Liver (tissue), 9 donors: Measurements from ENCODE around the gene RGMA. TPM values are rescaled to one million over a fixed set of nuclear protein-coding genes. Genes with fewer than 3 reads are reported as not detected.

Experiments used
- DNase-seq: peaks from one replicate; pipeline ENCODE4 v3.0.0-alpha.2; 2017; ENCODE audit warnings: low spot score
- H3K27ac ChIP-seq, 2 donors: one replicate each; pipeline ENCODE4 v1.7.0; 2013; ENCODE audit warnings: inconsistent platforms in 2 of 2, low read length in 2 of 2, control low read depth in 1 of 2, low read depth in 1 of 2, mild to moderate bottlenecking in 1 of 2
- H3K27me3 ChIP-seq, 4 donors: one replicate each; pipeline versions ENCODE4 v1.6.1 to v1.7.0; 2013; ENCODE audit warnings: low read length in 3 of 4, inconsistent platforms in 1 of 4, mild to moderate bottlenecking in 1 of 4, moderate library complexity in 1 of 4; ENCODE audit not compliant: control insufficient read depth in 4 of 4, insufficient read depth in 4 of 4
- H3K36me3 ChIP-seq, 4 donors: one replicate each; pipeline versions ENCODE4 v1.6.1 to v1.7.0; 2013; ENCODE audit warnings: low read length in 3 of 4, mild to moderate bottlenecking in 3 of 4, low read depth in 1 of 4, moderate library complexity in 1 of 4; ENCODE audit not compliant: control insufficient read depth in 4 of 4, insufficient read depth in 3 of 4
- H3K4me1 ChIP-seq, 4 donors: one replicate each; pipeline versions ENCODE4 v1.6.1 to v1.7.0; 2013; ENCODE audit warnings: low read length in 3 of 4, mild to moderate bottlenecking in 3 of 4, moderate library complexity in 1 of 4; ENCODE audit not compliant: control insufficient read depth in 4 of 4, insufficient read depth in 4 of 4
- H3K4me3 ChIP-seq, 3 donors: one replicate each; pipeline versions ENCODE4 v1.6.1 to v1.7.0; 2013; ENCODE audit warnings: low read length in 3 of 3, control low read depth in 1 of 3, low read depth in 1 of 3, mild to moderate bottlenecking in 1 of 3
- H3K9ac ChIP-seq, 2 donors: one replicate each; pipeline ENCODE4 v1.7.0; 2013; ENCODE audit warnings: low read length in 2 of 2, mild to moderate bottlenecking in 2 of 2, moderate library complexity in 2 of 2, control low read depth in 1 of 2, low read depth in 1 of 2
- H3K9me3 ChIP-seq, 4 donors: one replicate each; pipeline versions ENCODE4 v1.6.1 to v1.7.0; 2013; ENCODE audit warnings: low read length in 3 of 4; ENCODE audit not compliant: control insufficient read depth in 4 of 4
- EGR1 ChIP-seq, 2 donors: IDR thresholded peaks; 2 replicates each; pipeline ENCODE4 v1.6.1; 2016 to 2018; ENCODE audit warnings: antibody characterized with exemption in 2 of 2, low read depth in 2 of 2
- FOXA1 ChIP-seq: IDR thresholded peaks from 2 replicates; pipeline ENCODE4 v1.6.1; 2016; ENCODE audit warnings: antibody characterized with exemption
- FOXA2 ChIP-seq: IDR thresholded peaks from 2 replicates; pipeline ENCODE4 v1.6.1; 2016; ENCODE audit warnings: antibody characterized with exemption
- GABPA ChIP-seq, 2 donors: IDR thresholded peaks in 1 of 2; conservative IDR thresholded peaks in 1 of 2; 2 replicates each; pipeline ENCODE4 v1.6.1; 2016; ENCODE audit warnings: antibody characterized with exemption in 2 of 2, mild to moderate bottlenecking in 1 of 2, moderate library complexity in 1 of 2
- HNF4G ChIP-seq: IDR thresholded peaks from 2 replicates; pipeline ENCODE4 v1.6.1; 2016; ENCODE audit warnings: antibody characterized with exemption
- JUND ChIP-seq, 2 donors: IDR thresholded peaks; 2 replicates each; pipeline ENCODE4 v1.6.1; 2016; ENCODE audit warnings: antibody characterized with exemption in 2 of 2
- RAD21 ChIP-seq, 2 donors: IDR thresholded peaks; 2 replicates each; pipeline ENCODE4 v1.6.1; 2016; ENCODE audit warnings: antibody characterized with exemption in 2 of 2, mild to moderate bottlenecking in 2 of 2
- RXRA ChIP-seq, 2 donors: IDR thresholded peaks; 2 replicates each; pipeline ENCODE4 v1.6.1; 2017 to 2018; ENCODE audit warnings: antibody characterized with exemption in 2 of 2, mild to moderate bottlenecking in 1 of 2
- TAF1 ChIP-seq: conservative IDR thresholded peaks from 2 replicates; pipeline ENCODE4 v1.6.1; 2016; ENCODE audit warnings: antibody characterized with exemption, mild to moderate bottlenecking
- YY1 ChIP-seq: IDR thresholded peaks from 2 replicates; pipeline ENCODE4 v1.6.1; 2016; ENCODE audit warnings: antibody characterized with exemption, mild to moderate bottlenecking
- WGBS: extraction: QIAGEN DNeasy Blood & Tissue Kit; methylation state at CpG from one replicate; pipeline ENCODE4 v1.1.7; 2013; 5-methylcytosine and 5-hydroxymethylcytosine counted together
- polyA plus RNA-seq, 2 donors: library from polyadenylated mRNA; stranded (reverse) in 1 of 2; unstranded in 1 of 2; fragments of 200-250 nt in 1 of 2; fragments of >200 nt in 1 of 2; fragmentation: Nextera tagmentation in 1 of 2; extraction: Ambion mirVana in 1 of 2; gene quantifications; one replicate each; pipeline versions ENCODE4 v1.2.1 to v1.2.3, GENCODE V29; 2013 to 2015
- total RNA-seq, 2 donors: library from RNA; depleted of rRNA; stranded (reverse); fragments of >200 nt; gene quantifications; one replicate each; pipeline ENCODE4 v1.2.3, GENCODE V29; 2014
- TF ChIP-seq, protein P1 (sequence below): IDR thresholded peaks from 2 replicates; pipeline ENCODE4 v1.6.1; 2016; ENCODE audit warnings: antibody characterized with exemption
- TF ChIP-seq, protein P2 (sequence below): fragments of 150-350 bp; IDR thresholded peaks from 2 replicates; pipeline ENCODE4 v1.5.1; 2017; ENCODE audit warnings: improper control_type of control experiment, low read depth, low read length; ENCODE audit not compliant: missing input control
- TF ChIP-seq, protein P3 (sequence below): IDR thresholded peaks from 2 replicates; pipeline ENCODE4 v1.6.1; 2016; ENCODE audit warnings: antibody characterized with exemption, mild to moderate bottlenecking
- TF ChIP-seq, protein P4 (sequence below): IDR thresholded peaks from 2 replicates; pipeline ENCODE4 v1.6.1; 2016; ENCODE audit warnings: antibody characterized with exemption
- donor health status: healthy.
- donor health status: healthy.
- donor health status: healthy.
- donor health status: healthy.
- donor health status: healthy.

RGMA gene
- total and polyA plus RNA-seq, 4 donors, result 0.15 to 0.33 (median 0.18) TPM; not detected in 1

DNA sequence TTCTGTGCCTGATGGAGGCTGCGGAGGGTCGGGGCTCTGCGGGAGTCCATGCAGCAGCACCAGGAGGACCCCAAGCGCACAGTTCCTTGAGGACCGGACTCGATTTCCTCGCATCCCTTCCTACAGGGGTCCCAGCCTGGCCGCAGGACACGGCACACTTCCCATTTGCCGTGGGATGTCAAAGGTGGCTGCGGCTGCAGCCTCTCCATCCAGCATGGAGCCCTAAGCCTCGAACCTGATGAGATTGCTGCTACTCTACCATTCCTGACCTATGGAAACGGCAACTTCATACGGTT lies 40.6 kb downstream of the RGMA start:
- Histone ChIP-seq H3K27me3 (no peaks in the 10 kb centered on the region), H3K9me3 (peaks cover 0 to 4% (median 2%) of the 10 kb centered on the region in 4 donors), H3K36me3 (no peaks in the 10 kb centered on the region), H3K4me3 (no peak overlapping the region), H3K27ac (no peak overlapping the region), H3K4me1 (no peaks in the 10 kb centered on the region), H3K9ac (no peak overlapping the region)
- DNase-seq, result no peak
- TF ChIP-seq FOXA2 (no peak), GABPA (IDR thresholded peaks at IDR 0.05 in 1 of 2, conservative IDR thresholded peaks at IDR 0.05 in 1 of 2) (no peak), RXRA (IDR thresholded peaks at IDR 0.05) (no peak), EGR1 (IDR thresholded peaks at IDR 0.05; ENCODE audit: low read depth in 2 of 2) (no peak), FOXA1 (no peak), RAD21 (IDR thresholded peaks at IDR 0.05) (no peak), TAF1 (no peak), HNF4G (no peak), YY1 (no peak), JUND (IDR thresholded peaks at IDR 0.05) (no peak)
- TF ChIP-seq, protein P1, sequence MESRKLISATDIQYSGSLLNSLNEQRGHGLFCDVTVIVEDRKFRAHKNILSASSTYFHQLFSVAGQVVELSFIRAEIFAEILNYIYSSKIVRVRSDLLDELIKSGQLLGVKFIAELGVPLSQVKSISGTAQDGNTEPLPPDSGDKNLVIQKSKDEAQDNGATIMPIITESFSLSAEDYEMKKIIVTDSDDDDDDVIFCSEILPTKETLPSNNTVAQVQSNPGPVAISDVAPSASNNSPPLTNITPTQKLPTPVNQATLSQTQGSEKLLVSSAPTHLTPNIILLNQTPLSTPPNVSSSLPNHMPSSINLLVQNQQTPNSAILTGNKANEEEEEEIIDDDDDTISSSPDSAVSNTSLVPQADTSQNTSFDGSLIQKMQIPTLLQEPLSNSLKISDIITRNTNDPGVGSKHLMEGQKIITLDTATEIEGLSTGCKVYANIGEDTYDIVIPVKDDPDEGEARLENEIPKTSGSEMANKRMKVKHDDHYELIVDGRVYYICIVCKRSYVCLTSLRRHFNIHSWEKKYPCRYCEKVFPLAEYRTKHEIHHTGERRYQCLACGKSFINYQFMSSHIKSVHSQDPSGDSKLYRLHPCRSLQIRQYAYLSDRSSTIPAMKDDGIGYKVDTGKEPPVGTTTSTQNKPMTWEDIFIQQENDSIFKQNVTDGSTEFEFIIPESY, result no peak
- TF ChIP-seq, protein P2, sequence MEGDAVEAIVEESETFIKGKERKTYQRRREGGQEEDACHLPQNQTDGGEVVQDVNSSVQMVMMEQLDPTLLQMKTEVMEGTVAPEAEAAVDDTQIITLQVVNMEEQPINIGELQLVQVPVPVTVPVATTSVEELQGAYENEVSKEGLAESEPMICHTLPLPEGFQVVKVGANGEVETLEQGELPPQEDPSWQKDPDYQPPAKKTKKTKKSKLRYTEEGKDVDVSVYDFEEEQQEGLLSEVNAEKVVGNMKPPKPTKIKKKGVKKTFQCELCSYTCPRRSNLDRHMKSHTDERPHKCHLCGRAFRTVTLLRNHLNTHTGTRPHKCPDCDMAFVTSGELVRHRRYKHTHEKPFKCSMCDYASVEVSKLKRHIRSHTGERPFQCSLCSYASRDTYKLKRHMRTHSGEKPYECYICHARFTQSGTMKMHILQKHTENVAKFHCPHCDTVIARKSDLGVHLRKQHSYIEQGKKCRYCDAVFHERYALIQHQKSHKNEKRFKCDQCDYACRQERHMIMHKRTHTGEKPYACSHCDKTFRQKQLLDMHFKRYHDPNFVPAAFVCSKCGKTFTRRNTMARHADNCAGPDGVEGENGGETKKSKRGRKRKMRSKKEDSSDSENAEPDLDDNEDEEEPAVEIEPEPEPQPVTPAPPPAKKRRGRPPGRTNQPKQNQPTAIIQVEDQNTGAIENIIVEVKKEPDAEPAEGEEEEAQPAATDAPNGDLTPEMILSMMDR, result no peak
- TF ChIP-seq, protein P3, sequence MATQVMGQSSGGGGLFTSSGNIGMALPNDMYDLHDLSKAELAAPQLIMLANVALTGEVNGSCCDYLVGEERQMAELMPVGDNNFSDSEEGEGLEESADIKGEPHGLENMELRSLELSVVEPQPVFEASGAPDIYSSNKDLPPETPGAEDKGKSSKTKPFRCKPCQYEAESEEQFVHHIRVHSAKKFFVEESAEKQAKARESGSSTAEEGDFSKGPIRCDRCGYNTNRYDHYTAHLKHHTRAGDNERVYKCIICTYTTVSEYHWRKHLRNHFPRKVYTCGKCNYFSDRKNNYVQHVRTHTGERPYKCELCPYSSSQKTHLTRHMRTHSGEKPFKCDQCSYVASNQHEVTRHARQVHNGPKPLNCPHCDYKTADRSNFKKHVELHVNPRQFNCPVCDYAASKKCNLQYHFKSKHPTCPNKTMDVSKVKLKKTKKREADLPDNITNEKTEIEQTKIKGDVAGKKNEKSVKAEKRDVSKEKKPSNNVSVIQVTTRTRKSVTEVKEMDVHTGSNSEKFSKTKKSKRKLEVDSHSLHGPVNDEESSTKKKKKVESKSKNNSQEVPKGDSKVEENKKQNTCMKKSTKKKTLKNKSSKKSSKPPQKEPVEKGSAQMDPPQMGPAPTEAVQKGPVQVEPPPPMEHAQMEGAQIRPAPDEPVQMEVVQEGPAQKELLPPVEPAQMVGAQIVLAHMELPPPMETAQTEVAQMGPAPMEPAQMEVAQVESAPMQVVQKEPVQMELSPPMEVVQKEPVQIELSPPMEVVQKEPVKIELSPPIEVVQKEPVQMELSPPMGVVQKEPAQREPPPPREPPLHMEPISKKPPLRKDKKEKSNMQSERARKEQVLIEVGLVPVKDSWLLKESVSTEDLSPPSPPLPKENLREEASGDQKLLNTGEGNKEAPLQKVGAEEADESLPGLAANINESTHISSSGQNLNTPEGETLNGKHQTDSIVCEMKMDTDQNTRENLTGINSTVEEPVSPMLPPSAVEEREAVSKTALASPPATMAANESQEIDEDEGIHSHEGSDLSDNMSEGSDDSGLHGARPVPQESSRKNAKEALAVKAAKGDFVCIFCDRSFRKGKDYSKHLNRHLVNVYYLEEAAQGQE, result no peak
- 92% methylated on average over 14 of the region's 14 CpGs for WGBS

DNA sequence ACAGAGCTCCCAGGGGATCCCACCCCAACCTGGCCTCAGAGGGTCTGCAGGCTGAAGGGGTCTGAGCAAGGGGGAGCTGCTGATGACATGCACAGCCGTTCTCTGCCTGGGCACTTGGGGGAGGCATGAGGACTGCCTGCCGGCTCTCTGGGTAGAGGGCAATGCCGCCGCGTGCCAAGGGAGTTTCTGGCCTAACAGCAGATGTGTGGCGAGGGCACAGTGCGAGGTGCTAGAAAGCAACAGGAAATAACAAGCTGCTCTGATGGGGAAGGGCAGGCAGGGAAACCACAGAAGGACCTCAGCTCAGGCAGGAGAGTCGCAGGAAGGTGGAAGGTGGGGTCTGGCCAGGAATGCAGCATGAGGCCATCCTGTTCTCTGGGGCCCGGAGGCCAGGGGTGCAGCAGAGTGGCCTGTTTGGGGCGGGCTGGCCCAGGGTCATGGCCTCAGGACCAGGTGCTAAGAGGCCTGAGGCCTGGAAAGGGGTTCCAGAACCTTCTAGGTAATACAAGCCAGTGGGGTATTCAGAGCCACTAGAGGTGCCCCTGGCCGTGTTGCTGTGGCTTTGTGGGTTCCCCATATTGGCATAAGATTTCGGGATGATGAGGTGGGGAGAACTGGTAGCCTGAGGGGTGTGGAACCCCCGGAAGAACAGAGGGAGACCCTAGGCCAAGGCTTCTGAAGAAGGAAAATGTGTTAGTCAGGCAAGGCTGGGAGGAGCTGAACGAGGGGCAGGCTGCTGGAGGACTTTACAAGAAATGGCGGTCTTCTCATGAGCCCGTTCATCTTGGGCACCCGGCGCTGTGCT lies 41.2 kb downstream of the RGMA start:
- no peak overlapping the region for H3K27ac ChIP-seq
- WGBS, result 83% methylated on average over 18 of the region's 18 CpGs

More for the DNA sequence above, 41.2 kb downstream of the RGMA start:
- Histone ChIP-seq H3K9me3 (peaks cover 0 to 4% (median 2%) of the 10 kb centered on the region in 4 donors), H3K9ac (no peak overlapping the region), H3K27me3 (no peaks in the 10 kb centered on the region), H3K4me3 (no peak overlapping the region), H3K4me1 (no peaks in the 10 kb centered on the region), H3K36me3 (no peaks in the 10 kb centered on the region)
- TF ChIP-seq YY1 (no peak), HNF4G (no peak)
- TF ChIP-seq, protein P4, sequence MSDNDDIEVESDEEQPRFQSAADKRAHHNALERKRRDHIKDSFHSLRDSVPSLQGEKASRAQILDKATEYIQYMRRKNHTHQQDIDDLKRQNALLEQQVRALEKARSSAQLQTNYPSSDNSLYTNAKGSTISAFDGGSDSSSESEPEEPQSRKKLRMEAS, result no peak
- TF ChIP-seq, protein P1, result no peak
- no peak for DNase-seq
